SIG-M5 treated with dmso at 0.1 percent for 504 hours (cell line): Measurements from ENCODE around the gene VPS41.

Source experiments
- DNase-seq: peaks from one replicate; lab custom pipeline; 2025; ENCODE audit not compliant: unreplicated experiment; lab: John Stamatoyannopoulos, UW

Gene VPS41

GRCh38 chr7:38744746-38745145 lies 164.2 kb downstream of the VPS41 start:
- DNase-seq: no peak

GRCh38 chr7:38743899-38744298 lies 165.1 kb downstream of the VPS41 start:
- DNase-seq: no peak

GRCh38 chr7:38740041-38740440 lies 168.9 kb downstream of the VPS41 start:
- no peak for DNase-seq

- DNase-seq: no peak
Measured at GRCh38 chr7:38736138-38736537, 172.9 kb downstream of the VPS41 start.

GRCh38 chr7:38731215-38731614 lies 177.8 kb downstream of the VPS41 start:
- DNase-seq: no peak

- no peak for DNase-seq
Measured at GRCh38 chr7:38728145-38728544, 180.8 kb downstream of the VPS41 start.

- no peak for DNase-seq
Measured at GRCh38 chr7:38727184-38727940, 181.6 kb downstream of the VPS41 start.

GRCh38 chr7:38723327-38723726 lies 185.7 kb downstream of the VPS41 start:
- no peak for DNase-seq

GRCh38 chr7:38716397-38716796 lies 192.6 kb downstream of the VPS41 start:
- DNase-seq: no peak

GRCh38 chr7:38709123-38709522 lies 199.9 kb downstream of the VPS41 start:
- DNase-seq: no peak

- DNase-seq: no peak
Measured at GRCh38 chr7:38704751-38705150, 204.2 kb downstream of the VPS41 start.

GRCh38 chr7:38704041-38704547 lies 204.9 kb downstream of the VPS41 start:
- no peak for DNase-seq

- DNase-seq: no peak
Measured at GRCh38 chr7:38703093-38703492, 205.9 kb downstream of the VPS41 start.

- DNase-seq: no peak
Measured at GRCh38 chr7:38702002-38702535, 206.9 kb downstream of the VPS41 start.

- no peak for DNase-seq
Measured at GRCh38 chr7:38700116-38700515, 208.9 kb downstream of the VPS41 start.

GRCh38 chr7:38699471-38699870 lies 209.5 kb downstream of the VPS41 start:
- no peak for DNase-seq

- no peak for DNase-seq
Measured at GRCh38 chr7:38694326-38694725, 214.7 kb downstream of the VPS41 start.

GRCh38 chr7:38686888-38687287 lies 222.1 kb downstream of the VPS41 start:
- no peak for DNase-seq

GRCh38 chr7:38685851-38686250 lies 223.1 kb downstream of the VPS41 start:
- no peak for DNase-seq

- no peak for DNase-seq
Measured at GRCh38 chr7:38682606-38683005, 226.4 kb downstream of the VPS41 start.

GRCh38 chr7:38681882-38682281 lies 227.1 kb downstream of the VPS41 start:
- DNase-seq: no peak

- DNase-seq: no peak
Measured at GRCh38 chr7:38679419-38679818, 229.6 kb downstream of the VPS41 start.

GRCh38 chr7:38678698-38679054 lies 230.3 kb downstream of the VPS41 start:
- DNase-seq: no peak
